Measurements from ENCODE around the gene TDP1.

TDP1 gene

DNA sequence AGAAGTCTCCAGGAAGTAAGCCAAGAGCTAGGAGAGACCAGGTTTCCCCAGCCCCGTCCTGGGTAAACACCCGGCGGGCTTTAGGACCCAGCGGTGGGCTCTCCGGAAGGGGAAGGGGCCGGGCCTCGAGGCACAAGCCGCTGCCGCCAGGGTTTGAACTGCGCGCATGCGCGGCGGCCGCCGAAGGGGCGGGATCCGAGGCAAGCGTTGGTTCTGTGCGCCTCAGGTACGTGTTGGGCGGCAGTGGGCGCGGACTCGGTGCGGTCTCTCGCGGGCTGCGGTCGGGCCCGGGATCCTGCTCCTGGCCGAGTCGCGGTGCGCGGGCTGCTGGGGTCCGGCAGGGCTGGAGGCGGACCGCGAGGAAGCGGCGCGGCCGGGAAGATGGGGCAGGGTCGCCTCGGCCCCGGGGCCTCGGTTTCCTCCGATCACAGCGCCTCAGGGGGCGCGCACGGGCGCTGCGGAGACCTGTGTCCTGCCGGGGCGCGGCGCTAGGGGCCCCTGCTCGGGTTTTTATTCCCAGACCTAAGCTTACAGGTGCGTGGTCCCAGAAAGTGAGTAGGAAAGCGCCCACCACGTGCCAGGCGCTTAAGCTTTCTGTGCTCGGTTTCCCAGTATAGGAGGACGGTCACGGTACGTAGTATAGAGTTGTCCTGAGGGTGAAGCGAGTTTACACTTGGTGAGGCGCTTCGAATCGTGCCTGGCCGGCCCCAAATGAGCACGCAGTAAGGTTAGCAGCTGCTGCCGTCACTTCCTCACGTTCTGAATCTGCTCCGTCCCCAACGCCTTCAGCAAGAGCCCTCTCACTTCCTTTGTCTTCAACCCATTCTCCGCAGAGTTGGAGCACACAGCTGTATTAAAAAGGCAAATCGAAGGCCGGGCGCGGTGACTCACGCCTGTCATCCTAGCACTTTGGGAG lies at the start of gene TDP1:
Gene TDP1 (plus strand): TSS at position 183 of the 916 bp plus-strand sequence. CDS start 7,188 bp downstream, outside the sequence.
- DNase-seq = peak; percentile 95

DNA sequence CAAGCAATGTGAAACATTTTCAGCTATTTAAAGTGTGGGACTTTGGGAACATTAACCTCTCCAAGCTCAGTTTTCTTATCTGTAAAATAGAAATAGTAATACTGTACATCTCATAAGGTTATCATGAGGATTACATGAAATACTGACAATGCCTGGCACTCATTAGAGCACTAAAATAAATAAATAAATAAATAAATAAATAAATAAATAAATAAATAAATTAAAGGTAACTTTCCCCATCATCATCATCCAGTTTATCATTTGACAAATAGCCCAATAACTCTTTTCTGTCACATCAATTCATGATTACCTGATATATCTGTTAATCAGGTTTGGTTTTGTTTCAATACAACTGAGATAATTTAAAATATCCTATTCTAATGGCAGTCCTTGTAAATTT lies 49.7 kb upstream of the TDP1 start:
- no peak for DNase-seq

DNA sequence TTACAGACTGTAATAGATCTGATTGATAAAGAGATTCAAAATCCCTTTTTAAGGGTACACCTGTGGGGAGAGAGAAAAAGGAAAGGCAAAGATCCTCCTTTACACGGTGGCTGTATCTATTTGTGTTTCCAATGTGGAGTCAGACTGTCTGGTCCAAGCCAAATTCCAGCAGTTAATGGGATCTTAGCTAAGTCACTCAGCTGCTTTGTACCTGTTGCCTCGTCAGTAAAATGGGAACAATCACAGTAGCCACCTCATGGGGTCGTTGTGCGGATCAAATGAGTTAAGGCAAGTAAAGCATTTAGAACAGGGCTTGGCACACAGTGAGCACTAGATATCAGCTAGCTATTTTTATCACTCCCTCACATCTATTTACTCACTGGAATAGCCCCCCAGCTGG lies 48.1 kb upstream of the TDP1 start:
- DNase-seq = no peak

DNA sequence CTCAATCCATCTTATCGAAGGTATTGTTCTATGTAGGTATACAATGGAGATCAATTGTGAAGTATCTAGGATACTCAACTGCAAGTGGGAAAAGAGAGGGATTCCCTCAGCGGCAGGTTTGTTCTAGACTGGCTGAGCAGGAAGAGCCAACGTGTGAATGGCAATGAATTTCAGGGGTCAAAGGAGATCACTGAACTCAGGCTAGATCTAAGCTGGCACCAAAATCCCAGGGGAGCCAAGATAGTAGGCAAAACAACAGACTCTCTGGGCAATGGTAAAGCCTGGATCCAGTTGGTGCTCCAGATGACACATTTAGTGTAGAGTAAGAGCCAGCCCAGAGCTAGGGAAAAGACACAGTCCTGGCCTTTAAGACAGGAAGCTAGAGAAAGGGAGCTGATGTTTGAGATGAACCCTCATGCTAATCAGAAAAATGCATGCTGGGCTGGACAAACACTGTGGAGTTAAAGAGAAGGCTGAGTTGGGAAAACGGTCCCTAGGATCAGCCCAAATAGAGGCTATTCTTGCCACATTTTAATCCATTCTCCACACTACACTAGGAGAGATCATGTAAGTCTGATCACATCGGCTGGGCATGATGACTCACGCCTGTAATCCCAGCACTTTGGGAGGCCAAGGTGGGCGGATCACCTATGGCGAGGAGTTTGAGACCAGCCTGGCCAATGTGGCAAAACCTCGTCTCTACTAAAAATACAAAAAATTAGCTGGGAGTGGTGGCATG lies 46.8 kb upstream of the TDP1 start:
- no peak for DNase-seq

DNA sequence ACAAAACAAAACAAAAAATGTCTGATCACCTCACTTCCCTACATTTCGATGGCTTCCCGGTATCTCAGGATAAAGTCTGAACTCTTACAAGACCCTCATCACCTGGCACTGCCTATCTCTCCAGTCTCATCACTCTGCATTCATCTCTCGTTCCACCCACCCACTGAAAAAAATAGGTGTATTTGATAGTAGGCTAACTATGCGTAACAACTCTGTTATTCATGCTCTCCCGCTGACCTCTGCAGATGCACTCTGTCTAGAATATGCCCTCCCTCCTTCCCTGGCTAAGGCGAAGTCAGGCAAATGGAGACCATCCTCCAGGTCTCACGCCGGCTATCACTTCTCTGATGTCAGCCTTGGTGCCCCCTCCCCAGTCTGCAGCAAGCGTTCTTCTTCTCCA lies 46.1 kb upstream of the TDP1 start:
- no peak for DNase-seq

DNA sequence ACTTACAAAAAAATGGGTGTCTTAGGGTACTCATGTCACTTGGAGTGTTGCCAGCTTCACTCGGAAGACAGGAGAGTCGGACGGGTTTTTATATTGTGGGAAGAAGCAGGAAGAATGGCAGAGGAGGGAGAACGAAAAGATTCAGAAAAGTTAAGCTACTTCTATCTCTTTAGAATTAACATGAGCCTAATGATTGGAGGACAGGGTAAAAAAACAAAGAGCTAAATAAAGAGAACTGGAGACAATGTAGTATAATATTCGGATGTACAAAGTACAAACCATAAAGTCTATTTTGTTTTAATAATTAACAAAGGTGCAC lies 45.1 kb upstream of the TDP1 start:
- DNase-seq = no peak

DNA sequence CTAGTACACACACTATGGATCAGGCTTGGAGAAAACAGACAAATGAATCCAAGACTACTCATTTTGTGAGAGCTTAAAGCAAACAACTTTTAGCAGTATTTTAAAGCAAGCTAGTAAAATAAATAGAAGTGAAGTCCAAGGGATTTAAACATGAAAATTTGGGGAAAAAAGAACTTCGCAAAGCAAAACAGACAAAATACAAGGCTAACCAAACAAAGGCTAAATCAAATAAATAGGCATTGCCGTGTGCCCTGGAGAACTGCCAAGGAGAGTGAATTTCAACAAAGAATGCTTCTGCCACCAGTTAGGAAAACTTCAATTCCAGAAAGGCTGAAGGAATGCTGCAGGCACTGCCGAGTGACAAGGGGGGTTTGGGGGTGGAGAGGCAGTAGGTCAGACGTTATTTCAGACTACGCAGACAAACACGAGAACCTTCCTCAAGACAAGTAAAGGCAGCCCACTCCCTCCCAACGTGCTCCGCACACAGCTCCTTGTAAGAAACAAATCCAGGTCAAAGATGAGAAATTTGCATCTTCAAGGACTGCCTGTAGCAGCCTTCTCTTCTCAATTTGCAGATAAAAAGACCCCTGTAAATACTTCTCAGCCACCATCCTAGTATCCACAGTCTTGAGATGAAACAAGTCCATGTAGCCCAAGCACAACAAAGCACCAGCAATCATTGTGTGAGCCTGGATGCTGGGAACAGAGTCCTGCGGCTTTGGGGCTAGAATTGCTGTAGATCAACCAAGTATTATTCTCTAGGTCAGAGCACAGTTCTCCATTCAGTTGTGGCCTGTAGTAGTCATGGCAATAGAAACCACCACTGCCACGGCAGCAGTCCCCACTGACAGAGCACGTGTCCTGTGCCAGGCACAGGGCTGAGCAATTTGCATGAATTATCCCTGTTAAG lies 44.5 kb upstream of the TDP1 start:
- no peak for DNase-seq

DNA sequence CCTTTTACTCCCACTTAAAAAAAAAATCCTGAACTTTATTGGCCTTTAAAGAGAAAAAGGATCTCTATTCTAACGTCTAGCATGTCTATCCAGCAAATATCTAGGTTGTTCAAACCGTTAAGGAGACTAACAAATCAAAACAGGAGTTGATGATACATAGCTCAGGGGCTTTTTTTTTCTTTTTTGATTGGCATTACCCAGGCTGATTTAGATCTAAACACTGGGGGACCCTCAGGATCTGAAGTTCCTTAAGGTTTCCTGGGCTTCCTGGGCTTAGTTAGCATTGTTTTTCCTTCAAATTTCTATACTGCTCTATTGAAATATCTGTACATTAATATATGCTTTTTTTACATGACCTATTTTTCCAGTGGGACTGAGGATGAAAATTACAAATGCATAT lies 43.5 kb upstream of the TDP1 start:
- no peak for DNase-seq

DNA sequence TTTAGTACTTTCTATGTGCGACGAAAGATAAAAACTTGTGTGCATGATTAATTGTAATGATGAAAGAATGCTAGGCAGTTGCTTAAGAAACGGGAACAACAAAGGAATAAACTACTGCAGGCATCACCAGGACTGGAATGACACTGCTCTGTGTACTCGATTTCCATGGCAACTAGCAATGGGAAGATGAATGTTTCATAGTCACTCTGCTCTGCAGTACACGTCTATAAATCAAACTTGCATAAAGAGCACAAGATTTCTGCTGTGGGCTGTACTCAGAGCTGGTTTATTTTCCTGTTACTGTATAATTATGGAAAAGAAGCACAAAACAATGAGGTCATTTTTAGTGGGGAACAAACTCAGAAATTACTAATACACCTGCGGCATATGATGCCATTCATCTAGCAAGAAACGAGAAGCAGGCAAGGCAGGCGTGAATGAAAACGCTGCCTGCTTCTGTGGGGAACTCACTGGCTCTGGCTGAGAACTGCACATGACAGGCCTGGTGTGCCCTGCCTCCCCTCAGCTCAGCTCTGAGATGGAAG lies 43.0 kb upstream of the TDP1 start:
- no peak for DNase-seq

DNA sequence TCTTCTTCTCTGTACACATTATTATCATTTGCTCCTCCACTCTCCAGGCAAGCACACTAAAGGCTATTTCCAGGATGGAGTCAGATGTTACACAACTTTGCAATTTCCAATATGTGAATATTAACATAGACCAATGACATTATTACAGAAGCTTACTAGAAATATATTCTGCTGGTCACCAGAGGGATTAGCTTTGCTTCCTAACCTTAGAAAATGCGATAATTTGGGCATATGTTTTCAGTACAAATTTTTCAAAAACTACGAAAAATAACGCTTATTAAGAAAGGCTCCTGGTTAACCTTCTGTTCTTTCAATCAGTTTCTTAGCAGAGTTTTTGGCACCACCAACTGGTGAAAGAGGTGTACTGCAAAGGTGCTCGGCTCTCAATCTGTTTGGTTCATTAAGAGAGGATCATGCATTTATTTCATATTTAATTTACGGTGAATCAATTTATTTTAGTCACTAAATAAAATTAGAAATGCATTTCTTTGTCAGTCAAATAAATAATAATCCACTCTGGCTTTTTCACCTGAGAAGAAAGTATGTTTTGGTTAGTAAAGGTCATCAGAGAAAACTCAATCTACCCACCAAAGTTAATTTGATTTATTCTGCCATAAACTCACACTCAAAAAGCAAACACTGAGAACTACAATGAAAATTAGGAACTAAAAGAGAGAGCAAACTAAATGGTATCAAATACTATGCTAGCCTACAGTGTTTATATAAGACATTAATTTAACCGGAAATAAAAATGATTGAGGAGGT lies 40.4 kb upstream of the TDP1 start:
- DNase-seq = peak; percentile 42

DNA sequence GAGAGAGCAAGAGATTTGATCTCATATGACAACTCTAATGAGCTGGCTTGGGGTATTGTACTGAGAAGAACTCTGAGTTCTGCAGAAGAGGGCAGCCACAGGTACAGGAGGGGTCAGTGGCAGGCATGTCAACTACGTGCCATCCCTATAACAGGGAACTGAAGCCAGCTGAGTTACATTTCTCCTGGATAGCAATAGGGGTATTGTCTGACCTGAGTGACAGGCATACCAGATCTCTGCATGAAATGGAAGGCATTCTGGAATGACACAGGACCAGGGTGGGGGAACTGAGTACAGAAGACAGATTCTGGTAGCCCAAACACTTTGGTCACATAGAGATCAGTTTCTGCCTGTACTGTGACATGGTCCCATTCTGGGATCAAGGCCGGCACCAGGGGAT lies 37.0 kb upstream of the TDP1 start:
- no peak for DNase-seq

DNA sequence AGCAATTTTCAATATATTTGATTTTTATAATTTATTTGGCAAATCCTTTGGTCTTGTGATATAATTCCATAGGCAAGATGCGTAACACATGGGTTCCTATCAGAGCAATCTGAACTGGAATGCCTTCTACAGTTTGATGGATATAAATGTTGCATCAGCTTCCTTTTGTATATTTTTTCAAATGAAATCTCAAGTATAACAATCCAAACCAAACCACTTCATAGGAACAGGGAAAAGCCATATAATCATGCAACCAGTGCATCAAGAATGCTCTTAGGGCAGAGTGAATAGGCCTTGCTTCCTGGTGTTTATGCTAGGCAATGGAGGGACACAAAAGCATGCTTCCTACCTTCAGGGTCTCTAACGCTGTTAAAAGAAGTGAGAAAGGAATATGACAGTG lies 35.7 kb upstream of the TDP1 start:
- DNase-seq = no peak

DNA sequence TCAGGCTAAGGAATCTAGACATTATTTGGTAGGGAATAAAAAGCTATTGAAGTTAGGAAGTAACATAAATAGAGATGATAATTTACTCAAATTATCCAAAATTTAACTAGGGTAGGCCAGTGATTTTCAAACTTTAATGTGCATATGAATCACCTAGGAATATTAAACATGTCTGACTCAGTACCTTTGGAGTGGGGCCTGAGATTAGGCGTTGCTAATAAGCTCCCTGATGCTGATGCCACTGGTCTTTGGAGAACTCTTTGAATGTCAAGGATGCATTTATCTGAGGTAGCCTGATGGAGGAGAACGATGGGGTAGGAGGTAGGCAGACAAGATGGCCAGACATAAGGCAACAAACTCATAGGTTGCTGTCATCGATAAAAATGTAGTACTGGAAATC lies 34.4 kb upstream of the TDP1 start:
- DNase-seq = no peak

DNA sequence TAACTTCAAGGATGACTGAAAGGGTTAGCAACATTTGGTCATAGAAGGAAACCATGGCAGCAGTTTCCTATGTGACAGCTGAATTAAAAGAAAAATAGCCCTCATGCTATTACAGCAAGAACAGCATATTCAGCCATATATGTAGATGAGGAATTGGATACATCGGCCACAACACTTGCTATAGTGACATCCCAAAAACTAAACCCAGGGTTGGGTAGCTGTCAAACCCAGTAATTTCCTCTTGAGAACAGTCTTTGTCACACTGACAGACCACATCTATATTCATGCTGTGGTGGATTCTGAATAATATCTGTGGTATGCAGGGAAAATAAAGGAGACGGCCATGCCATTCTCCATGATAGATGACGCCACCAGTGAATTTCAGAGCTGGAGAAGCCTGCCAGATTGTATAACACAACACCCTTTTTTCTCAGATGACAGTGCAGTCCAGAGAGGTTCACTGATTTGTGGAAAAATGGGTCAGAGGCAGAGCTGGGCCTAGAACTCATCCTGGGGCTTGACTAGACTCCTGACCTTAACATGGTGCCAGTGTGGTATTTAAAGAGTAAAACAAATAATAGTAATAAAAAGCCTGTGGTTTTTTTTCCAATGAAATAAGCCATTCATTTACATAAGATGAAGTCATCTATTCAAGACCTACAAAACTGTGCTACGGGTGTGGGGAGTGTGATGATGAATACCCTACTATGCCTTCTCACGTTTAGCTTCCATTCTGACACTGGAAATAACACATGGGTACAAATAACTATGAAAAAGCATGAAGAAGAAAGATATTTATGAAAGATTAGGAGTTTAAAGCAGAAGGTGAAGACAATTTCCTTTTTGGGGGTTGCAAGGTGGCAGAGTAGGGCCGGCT lies 33.5 kb upstream of the TDP1 start:
- DNase-seq = no peak

DNA sequence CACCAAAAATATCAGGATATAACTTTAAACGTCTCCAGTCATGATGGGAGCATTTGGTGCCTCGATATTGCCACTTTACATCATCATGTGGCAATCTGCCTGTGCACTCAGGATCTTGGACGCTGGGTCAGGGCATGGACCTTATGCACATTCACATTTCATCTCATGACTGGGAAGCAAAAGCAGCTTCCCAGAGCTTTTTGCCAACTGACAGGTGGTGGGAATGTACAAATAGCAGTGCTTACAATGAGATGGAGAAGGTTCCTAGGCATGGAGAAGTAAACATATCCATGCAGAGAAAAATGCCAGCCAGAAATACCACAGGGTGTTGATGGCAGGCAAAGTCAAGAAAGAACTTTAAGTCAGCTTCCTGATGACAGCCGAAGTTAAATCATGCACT lies 31.5 kb upstream of the TDP1 start:
- no peak for DNase-seq

DNA sequence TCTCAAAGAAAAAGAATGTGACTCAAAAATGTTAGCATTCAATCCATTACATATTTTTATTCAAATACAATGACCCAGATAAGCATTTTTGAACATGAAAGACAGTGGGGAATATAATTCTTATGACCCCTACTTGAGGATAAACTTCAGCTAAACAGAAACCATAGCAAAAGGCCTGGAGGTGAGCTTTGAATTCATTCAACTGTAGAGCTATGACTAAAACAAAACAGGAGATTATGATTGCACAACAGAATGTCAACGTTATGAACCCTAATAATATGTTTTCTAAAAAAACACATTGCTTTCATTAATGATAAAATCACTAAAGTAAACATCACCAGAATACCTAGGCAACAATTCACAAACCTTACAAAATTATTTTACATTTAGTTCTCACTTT lies 29.0 kb upstream of the TDP1 start:
- no peak for DNase-seq

DNA sequence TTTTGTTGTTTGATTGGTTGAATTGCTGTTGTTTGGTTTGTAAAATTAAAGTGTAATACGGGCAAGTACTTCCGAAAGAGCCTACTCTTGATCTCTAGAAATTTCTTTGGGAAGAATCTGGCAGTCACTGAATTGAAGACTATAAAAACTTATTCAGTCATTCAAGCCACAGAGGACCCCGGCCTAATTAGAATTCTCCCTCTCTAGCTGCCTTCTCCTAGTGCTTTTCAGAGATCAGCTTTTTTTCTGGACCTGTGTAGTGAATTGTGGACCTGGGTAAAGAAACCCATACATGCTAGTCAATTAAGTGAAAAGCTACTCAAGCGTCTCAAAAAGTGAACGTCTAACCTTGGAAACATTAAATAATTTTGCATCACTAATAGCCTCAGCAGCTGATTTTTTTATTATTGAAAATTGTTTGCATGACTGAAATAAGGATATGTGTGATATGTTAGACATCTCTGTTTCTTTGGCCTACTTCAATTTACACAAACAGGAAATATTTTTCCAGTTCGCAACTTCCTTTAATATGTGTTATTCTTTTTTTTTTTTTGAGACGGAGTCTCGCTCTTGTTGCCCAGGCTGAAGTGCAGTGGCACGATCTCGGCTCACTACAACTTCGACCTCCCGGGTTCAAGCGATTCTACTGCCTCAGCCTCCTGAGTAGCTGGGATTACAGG lies 28.4 kb upstream of the TDP1 start:
- no peak for DNase-seq

DNA sequence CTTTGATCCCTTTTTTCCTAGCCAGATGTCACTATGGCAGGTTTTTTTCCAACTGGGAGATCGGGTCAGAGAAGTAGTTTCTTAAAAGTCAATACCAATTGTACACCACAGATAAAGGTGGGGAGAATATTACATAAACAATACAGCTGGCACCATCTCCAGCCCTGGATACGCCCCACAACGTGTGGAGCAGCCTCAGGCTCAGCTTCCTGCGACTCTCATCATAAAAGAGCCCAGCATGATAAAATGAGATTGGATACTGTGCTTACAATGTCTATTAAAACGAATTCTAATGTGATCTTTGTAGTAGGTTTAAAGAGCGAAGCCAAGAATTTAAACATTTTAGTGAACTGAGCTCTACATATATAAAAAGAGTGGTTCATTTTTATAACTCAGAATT lies 22.7 kb upstream of the TDP1 start:
- DNase-seq = no peak

DNA sequence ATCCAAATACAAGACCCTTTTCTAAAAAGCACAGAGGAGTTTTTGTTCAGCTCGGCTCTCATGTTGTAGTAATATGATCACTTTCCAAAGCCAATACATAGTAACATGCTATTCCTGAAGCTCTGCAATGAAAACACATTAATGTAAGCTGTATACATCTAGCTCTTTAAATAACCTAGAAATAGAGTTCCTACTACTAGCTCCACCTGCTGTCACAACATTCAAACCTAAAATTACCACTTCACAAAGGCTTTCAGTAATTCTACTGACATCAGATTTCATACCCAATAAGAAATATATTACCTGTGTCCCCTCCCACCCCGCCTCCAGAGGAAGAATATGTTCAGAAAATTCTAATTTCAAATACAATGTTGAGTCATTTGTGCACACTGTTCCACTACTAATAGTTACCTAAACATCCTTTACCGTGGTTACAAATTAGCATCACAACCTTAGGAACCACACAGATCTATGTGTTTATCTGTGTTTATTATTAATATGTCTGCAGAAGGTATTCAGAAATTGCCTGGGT lies 19.0 kb upstream of the TDP1 start:
- no peak for DNase-seq

DNA sequence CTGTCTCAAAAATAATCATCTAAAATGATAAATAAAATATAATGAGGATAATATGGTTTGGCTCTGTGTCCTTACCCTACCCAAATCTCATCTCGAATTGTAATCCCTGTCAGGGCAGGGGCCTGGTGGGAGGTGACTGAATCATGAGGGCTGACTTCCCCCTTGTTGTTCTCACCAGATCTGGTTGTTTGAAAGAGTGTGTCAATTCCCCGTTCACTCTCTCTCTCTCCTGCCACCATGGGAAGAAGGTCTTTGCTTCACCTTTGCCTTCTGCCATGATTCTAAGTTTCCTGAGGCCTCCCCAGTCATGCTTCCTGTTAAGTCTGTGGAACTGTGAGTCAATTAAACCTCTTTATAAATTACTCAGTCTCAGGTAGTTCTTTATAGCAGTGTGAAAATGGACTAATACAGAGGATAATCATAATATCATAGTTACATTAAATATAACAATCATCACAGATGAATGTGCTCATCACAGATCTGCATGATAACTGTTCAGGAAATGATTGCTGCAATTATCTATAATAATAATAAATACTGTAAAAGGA lies 13.8 kb upstream of the TDP1 start:
- DNase-seq = no peak

All from stimulated activated CD4-positive, alpha-beta T cell treated with anti-CD3 and anti-CD28 coated beads, Interleukin-12 subunit alpha, Interleukin-12 subunit beta, amount 100 ng/mL, for 4 hours (primary cell).